Activated CD8-positive, alpha-beta memory T cell treated with anti-CD3 and anti-CD28 coated beads, Interleukin-2, amount 50 U/mL, for 4 hours (primary cell): Measurements from ENCODE around the gene ATOH7.
"Not testable (repeated sequence)": the region's sequence is repeated elsewhere in the genome, so short reads cannot be mapped to it uniquely, and the experiment has no call there.

Experiments used
- DNase-seq: peaks from one replicate; pipeline ENCODE4 v3.0.0-alpha.2; 2020

ATOH7 gene

DNA sequence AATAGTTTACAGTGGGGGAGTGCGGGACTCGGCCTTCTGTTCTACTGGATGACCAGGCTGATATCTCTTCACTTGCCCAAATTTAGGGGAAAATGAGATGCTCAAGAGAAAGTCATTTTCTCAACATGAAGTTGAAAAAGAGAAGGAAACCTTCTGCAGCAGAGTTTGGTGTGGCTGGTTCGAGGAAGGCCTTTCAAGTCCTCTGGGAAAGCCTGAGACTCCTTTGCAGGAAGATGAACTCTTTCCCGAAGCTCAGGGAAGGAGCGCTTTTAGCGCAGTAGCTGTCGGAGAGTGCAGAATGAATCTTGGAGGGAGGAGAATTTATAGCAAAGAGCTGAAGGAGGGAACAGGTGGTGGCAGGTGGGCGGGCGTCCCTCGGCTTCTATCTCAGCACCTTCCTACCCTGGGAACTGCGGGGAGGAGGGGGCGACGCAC lies at the start of gene ATOH7:
Gene ATOH7, minus strand, starts transcription at position 297 of the 435 bp plus-strand sequence. CDS start 436 bp downstream, outside the sequence.
- no peak for DNase-seq

- no peak for DNase-seq
Observed at GRCh38 chr10:68280758-68281157, 48.8 kb upstream of the ATOH7 start.

GRCh38 chr10:68278906-68279753 lies 47.2 kb upstream of the ATOH7 start:
- DNase-seq = not testable (repeated sequence)

GRCh38 chr10:68277814-68278213 lies 45.9 kb upstream of the ATOH7 start:
- not testable (repeated sequence) for DNase-seq

DNA sequence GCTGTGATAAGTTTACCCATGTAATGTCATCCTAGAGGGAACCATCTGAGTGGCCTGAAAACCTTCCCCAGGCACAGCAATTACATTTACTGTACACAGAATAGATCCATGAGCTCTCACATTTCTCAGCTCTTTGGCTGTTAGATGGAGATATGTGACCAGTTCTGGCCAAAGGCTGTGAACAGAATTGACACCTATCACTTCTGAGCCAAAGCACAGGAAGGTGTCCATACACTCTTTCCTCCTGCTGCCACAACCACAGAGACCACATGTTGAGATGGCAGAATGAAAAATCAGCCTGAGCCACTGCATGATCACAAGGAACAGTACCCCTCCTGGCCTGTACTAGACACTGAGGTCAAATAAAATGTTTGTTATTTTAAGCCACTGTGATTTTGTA lies 44.3 kb upstream of the ATOH7 start:
- DNase-seq = no peak

GRCh38 chr10:68275600-68276126 lies 43.8 kb upstream of the ATOH7 start:
- no peak for DNase-seq

GRCh38 chr10:68272833-68273232 lies 40.9 kb upstream of the ATOH7 start:
- no peak for DNase-seq

DNA sequence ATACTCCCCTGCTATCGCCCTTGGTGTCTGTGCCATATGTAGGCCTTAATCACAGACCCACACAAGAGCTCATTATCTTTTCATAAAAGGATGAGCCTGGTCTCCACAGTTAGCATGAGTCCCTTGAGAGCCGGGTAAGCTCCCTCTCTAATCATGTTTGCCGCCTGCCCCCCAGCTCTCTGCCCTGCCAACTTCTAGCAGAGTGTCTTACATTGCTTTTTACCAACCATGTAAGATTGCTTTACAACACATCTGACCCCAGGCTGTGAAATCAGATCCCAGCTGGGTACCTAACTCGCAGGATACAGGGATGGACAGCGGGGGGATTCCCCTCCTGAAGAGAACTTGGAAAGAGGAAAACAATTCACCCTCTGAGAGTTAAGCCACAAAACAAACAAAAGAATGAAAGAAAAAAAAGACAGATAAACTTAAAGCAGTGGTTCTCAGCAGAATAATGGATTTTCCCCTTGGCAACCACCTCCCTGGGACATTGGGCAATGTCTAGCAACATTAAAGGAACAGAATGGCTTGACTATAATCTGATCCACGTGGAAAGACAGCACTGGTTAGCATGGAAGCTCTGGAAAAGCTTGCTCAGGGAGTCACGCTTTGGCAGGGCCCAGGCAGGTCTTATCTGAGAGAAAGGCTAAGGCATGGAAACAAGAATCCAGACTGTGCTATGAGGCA lies 39.4 kb upstream of the ATOH7 start:
- no peak for DNase-seq

DNA sequence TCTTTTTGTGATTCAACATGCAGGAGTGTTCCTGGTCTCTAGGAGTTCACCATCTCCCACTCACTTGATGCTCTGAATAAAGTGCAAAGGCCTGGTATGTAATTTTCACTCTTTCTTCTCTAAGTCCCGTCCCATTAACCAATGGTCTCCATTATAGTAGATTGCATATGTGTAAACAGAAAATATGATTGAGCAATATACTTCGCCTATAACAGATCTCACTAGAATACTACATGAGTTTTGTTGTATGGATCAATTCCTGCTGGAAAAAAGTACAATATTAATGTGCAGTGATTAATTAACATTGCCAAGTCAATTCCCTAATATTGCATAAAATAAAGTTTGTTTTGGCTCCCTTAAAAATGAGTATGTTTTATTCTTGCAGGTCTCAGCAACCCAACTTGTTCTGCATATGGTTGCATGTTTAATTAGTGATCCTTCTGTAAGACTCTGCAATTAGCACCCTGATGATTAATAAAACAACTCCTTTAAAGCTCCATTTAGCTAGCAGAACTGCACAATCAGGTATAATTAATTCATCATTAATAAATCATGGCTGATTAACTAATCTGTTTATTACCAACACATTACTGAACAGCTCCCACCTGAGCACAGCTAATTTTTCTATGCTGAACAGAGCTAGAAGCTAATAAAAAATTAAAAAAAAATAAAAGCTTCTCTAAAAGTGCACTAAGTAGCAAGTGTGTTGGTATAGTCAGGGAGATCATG lies 37.8 kb upstream of the ATOH7 start:
- no peak for DNase-seq

DNA sequence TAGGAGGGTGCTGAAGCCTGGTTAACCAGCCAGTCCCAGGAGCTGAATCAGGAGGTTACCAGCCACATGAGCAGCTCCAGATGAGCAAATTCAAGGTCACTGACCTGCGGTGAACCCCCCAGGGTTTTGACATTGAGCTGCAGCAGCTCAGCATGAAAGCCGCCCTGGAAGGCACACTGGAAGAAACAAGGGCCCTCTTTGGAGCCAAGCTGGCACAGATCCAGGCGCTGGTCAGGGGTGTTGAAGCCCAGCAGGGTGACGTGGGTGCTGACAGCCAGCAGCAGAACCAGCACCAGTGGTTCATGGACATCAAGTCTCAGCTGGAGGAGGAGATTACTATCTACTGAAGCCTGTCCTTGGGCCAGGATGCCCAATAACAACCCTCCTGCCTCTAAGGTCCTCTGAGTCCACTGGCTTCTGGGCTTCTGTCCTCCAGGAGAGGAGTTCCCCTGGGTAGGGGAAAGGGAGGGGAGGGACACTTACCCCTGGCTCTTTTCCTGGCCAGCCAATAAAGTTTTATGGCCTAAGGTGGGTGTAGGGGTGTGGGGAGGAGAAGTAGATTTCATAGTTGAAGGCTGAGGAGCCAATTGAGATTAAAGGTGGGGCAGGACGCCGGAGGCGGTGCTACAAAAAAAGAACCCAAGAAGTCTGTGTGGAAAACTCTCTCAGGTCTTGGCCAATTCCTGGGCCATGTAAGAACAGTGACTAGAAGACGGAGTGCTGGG lies 29.4 kb upstream of the ATOH7 start:
- no peak for DNase-seq

- DNase-seq = no peak
Observed at GRCh38 chr10:68253346-68253745, 21.4 kb upstream of the ATOH7 start.

- DNase-seq = no peak
Observed at GRCh38 chr10:68251625-68252495, 19.9 kb upstream of the ATOH7 start.

DNA sequence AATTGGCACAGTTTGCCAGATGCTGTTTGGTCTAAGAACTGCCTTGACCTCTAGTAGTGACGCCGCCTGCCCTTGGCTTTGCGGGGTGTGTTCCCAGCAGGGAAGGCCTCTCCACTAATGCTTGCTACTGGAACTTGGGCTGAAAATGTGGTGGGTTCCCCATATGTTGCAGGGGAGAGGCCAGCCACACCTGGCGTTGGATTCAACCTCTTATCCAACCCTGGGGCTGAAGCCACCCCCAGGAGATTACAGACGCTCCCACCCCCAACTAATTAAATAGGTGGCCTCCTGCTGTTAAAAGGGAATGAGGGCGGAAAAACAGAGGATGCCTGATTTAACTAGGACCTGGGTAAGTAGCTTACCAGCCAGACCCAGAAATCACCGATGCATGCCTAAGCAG lies 19.2 kb upstream of the ATOH7 start:
- no peak for DNase-seq

GRCh38 chr10:68249297-68249696 lies 17.4 kb upstream of the ATOH7 start:
- no peak for DNase-seq

DNA sequence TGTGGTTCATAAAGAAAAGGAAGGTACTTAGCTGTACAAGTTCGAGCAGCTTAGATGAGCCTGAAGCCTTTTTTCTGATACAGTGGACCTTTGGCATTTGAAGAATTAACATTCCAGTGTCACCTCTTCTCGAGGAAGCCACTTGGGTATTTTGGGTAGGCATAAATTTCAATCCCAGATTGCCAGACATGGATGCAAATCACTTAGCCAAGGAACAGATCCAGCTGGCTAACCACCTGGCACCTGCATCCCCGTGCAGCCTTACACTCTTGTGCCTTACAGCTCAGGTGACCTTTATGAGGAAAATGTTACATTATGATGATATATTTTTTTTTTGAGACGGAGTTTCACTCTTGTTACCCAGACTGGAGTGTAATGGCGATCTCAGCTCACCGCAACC lies 16.0 kb upstream of the ATOH7 start:
- DNase-seq = no peak

- DNase-seq = not testable (repeated sequence)
Observed at GRCh38 chr10:68246397-68246796, 14.5 kb upstream of the ATOH7 start.

- no peak for DNase-seq
Observed at GRCh38 chr10:68242051-68242450, 10.1 kb upstream of the ATOH7 start.

DNA sequence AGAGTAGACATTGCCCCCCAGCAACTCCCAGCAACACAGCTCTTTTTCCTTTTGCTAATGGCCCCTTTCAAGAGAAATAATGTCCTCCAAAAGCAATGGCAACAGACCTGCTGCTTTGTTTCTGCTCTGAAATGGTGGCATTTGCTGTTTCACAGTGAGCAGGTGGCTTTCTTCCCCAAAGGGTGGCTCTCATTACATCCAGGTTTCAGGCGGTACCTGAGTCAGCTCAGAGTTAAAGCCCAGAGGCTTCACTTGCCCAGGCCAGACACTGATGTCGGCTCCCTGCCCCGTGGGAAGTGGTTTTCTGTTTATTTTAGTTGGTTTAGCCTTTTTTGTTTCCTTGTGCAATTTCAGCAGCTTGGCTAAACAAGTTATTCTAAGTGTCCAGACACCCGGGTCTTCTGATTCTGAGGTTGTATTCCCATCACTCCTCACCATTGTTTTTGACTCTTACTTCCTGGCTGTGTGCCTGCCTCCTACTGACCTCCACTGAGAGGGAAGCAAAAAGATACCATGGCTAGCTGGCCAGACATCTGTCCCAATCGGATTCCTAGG lies 7.8 kb upstream of the ATOH7 start:
- no peak for DNase-seq

- DNase-seq = no peak
Observed at GRCh38 chr10:68239069-68239468, 7.2 kb upstream of the ATOH7 start.

DNA sequence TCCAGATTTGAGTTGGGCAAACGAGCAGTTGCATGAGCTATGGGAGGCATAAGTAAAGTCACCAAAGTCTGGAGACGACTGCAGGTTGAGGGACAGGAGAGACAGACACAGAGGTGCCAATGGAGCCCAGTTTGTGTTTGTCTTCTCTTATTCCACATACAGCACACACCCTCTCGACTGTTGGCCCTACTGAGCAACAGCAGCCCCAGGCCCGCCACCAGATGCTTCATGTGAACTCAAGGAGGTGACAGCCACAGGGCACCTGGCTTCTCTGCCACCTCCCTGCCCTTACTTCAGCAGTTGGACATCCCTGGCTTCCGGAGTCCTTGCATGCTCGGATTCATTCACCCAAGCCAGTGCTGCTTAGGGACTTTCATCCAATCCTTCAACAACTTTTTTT lies 6.5 kb upstream of the ATOH7 start:
- no peak for DNase-seq

GRCh38 chr10:68237173-68237572 lies 5.3 kb upstream of the ATOH7 start:
- DNase-seq = no peak
